HG03571 (cell line): ENCODE data around the gene EMC8.
"Not testable (repeated sequence)": the region's sequence is repeated elsewhere in the genome, so short reads cannot be mapped to it uniquely, and the experiment has no call there.

ENCODE experiments used
- ATAC-seq: cut with Tn5 transposase; IDR thresholded peaks from one replicate; pipeline ENCODE4 v1.9.1; 2021; ENCODE audit not compliant: unreplicated experiment

The EMC8 gene

GRCh38 chr16:85799497-85800320 lies at the start of gene EMC8, which contains the start of gene COX4I1:
Gene EMC8 (minus strand): TSS chr16:85799544. CDS start chr16:85799295, 249 bp downstream.
Gene COX4I1 (plus strand): TSS chr16:85799695. CDS start chr16:85801206, 1,511 bp downstream.
- peak; percentile 71 for ATAC-seq

GRCh38 chr16:85848986-85849385 lies 49.6 kb upstream of the EMC8 start:
- ATAC-seq, result no peak

GRCh38 chr16:85847681-85848601 lies 48.6 kb upstream of the EMC8 start:
- no peak for ATAC-seq

- no peak for ATAC-seq
These were observed 47.7 kb upstream of the EMC8 start for GRCh38 chr16:85847036-85847435.

- ATAC-seq, result no peak
These were observed 47.1 kb upstream of the EMC8 start for GRCh38 chr16:85846461-85846860.

GRCh38 chr16:85845266-85845665 lies 45.9 kb upstream of the EMC8 start:
- no peak for ATAC-seq

GRCh38 chr16:85844786-85845185 lies 45.4 kb upstream of the EMC8 start:
- ATAC-seq, result no peak

GRCh38 chr16:85844169-85844481 lies 44.8 kb upstream of the EMC8 start:
- no peak for ATAC-seq

GRCh38 chr16:85843471-85844168 lies 44.3 kb upstream of the EMC8 start:
- ATAC-seq, result no peak

GRCh38 chr16:85842848-85843247 lies 43.5 kb upstream of the EMC8 start:
- no peak for ATAC-seq

- ATAC-seq, result no peak
These were observed 43.1 kb upstream of the EMC8 start for GRCh38 chr16:85842435-85842834.

GRCh38 chr16:85840801-85841200 lies 41.5 kb upstream of the EMC8 start:
- no peak for ATAC-seq

- ATAC-seq, result no peak
These were observed 41.1 kb upstream of the EMC8 start for GRCh38 chr16:85840395-85840794.

GRCh38 chr16:85839681-85840240 lies 40.4 kb upstream of the EMC8 start:
- ATAC-seq, result no peak

- no peak for ATAC-seq
These were observed 39.7 kb upstream of the EMC8 start for GRCh38 chr16:85838876-85839585.

GRCh38 chr16:85838381-85838780 lies 39.0 kb upstream of the EMC8 start:
- no peak for ATAC-seq

- ATAC-seq, result not testable (repeated sequence)
These were observed 38.3 kb upstream of the EMC8 start for GRCh38 chr16:85837654-85838053.

- no peak for ATAC-seq
These were observed 37.6 kb upstream of the EMC8 start for GRCh38 chr16:85836706-85837582.

GRCh38 chr16:85835956-85836705 lies 36.8 kb upstream of the EMC8 start:
- no peak for ATAC-seq
